Stimulated activated effector memory CD8-positive, alpha-beta T cell treated with anti-CD3 and anti-CD28 coated beads, Interleukin-12 subunit alpha, Interleukin-12 subunit beta, amount 100 ng/mL, for 72 hours (primary cell): ENCODE results near the gene GOLGA6L10.
A peak's percentile ranks its signal among the peaks of the same experiment; 100 is the strongest.
"Not testable (repeated sequence)": the region's sequence is repeated elsewhere in the genome, so short reads cannot be mapped to it uniquely, and the experiment has no call there.

Experiments
- ATAC-seq: fragments of 150-1000 bp; cut with Tn5 transposase; 2 replicates; pipeline ENCODE4 v1.10.0; 2021
- DNase-seq, 2 donors: peaks; one replicate each; pipeline ENCODE4 v3.0.0; 2021 to 2022; ENCODE audit warnings: low spot score in 2 of 2
- H3K27ac Mint-ChIP-seq: one replicate; pipeline ENCODE4 v1.8.0; 2022; ENCODE audit warnings: mild to moderate bottlenecking, mixed read lengths
- H3K36me3 Mint-ChIP-seq: one replicate; pipeline ENCODE4 v1.8.0; 2022; ENCODE audit warnings: mild to moderate bottlenecking, mixed read lengths
- H3K4me1 Mint-ChIP-seq: one replicate; pipeline ENCODE4 v1.8.0; 2022; ENCODE audit warnings: mixed read lengths
- H3K4me3 Mint-ChIP-seq: one replicate; pipeline ENCODE4 v1.8.0; 2022; ENCODE audit warnings: mild to moderate bottlenecking, mixed read lengths
- H3K9me3 Mint-ChIP-seq: one replicate; pipeline ENCODE4 v1.8.0; 2022; ENCODE audit warnings: mixed read lengths

The GOLGA6L10 gene

GRCh38 chr15:82362790-82363189 is 13.5 kb upstream of the GOLGA6L10 start:
- peak; percentile 31 for ATAC-seq
- not testable (repeated sequence) for DNase-seq, H3K27ac Mint-ChIP-seq, H3K4me3 Mint-ChIP-seq, H3K9me3 Mint-ChIP-seq, H3K36me3 Mint-ChIP-seq, H3K4me1 Mint-ChIP-seq

- not testable (repeated sequence) for H3K27ac Mint-ChIP-seq, H3K9me3 Mint-ChIP-seq, H3K4me1 Mint-ChIP-seq, DNase-seq, H3K4me3 Mint-ChIP-seq, H3K36me3 Mint-ChIP-seq, ATAC-seq
Measured at GRCh38 chr15:82360618-82361017, 11.3 kb upstream of the GOLGA6L10 start.

GRCh38 chr15:82355055-82355454 is 5.8 kb upstream of the GOLGA6L10 start:
- H3K36me3 Mint-ChIP-seq, H3K4me3 Mint-ChIP-seq, H3K9me3 Mint-ChIP-seq, DNase-seq, H3K4me1 Mint-ChIP-seq, ATAC-seq, H3K27ac Mint-ChIP-seq: not testable (repeated sequence)

- not testable (repeated sequence) for H3K4me1 Mint-ChIP-seq, H3K36me3 Mint-ChIP-seq, DNase-seq, ATAC-seq, H3K4me3 Mint-ChIP-seq, H3K9me3 Mint-ChIP-seq, H3K27ac Mint-ChIP-seq
Measured at GRCh38 chr15:82354546-82354945, 5.3 kb upstream of the GOLGA6L10 start.

- H3K27ac Mint-ChIP-seq, H3K4me3 Mint-ChIP-seq, DNase-seq, ATAC-seq, H3K4me1 Mint-ChIP-seq, H3K9me3 Mint-ChIP-seq, H3K36me3 Mint-ChIP-seq: not testable (repeated sequence)
Measured at GRCh38 chr15:82347645-82348044, 1.6 kb downstream of the GOLGA6L10 start.

GRCh38 chr15:82345176-82345575 is 4.1 kb downstream of the GOLGA6L10 start:
- DNase-seq, H3K36me3 Mint-ChIP-seq, ATAC-seq, H3K4me3 Mint-ChIP-seq, H3K9me3 Mint-ChIP-seq, H3K27ac Mint-ChIP-seq, H3K4me1 Mint-ChIP-seq: not testable (repeated sequence)

GRCh38 chr15:82344421-82344820 is 4.9 kb downstream of the GOLGA6L10 start:
- not testable (repeated sequence) for H3K4me1 Mint-ChIP-seq, H3K9me3 Mint-ChIP-seq, H3K36me3 Mint-ChIP-seq, H3K4me3 Mint-ChIP-seq, ATAC-seq, DNase-seq, H3K27ac Mint-ChIP-seq

- H3K4me3 Mint-ChIP-seq, H3K4me1 Mint-ChIP-seq, H3K36me3 Mint-ChIP-seq, H3K9me3 Mint-ChIP-seq, ATAC-seq, DNase-seq, H3K27ac Mint-ChIP-seq: not testable (repeated sequence)
Measured at GRCh38 chr15:82343851-82344250, 5.4 kb downstream of the GOLGA6L10 start.

GRCh38 chr15:82342632-82343374 is 6.5 kb downstream of the GOLGA6L10 start:
- DNase-seq, result not testable (repeated sequence)

GRCh38 chr15:82338573-82338972 is 10.7 kb downstream of the GOLGA6L10 start:
- ATAC-seq, H3K9me3 Mint-ChIP-seq, H3K36me3 Mint-ChIP-seq, H3K4me1 Mint-ChIP-seq, H3K27ac Mint-ChIP-seq, H3K4me3 Mint-ChIP-seq: not testable (repeated sequence)
- DNase-seq, result peak in 1 of 2 donors; percentile 42

More at GRCh38 chr15:82342632-82343374, 6.5 kb downstream of the GOLGA6L10 start:
- not testable (repeated sequence) for H3K4me1 Mint-ChIP-seq, H3K36me3 Mint-ChIP-seq, H3K9me3 Mint-ChIP-seq, H3K4me3 Mint-ChIP-seq, ATAC-seq, H3K27ac Mint-ChIP-seq

- H3K4me3 Mint-ChIP-seq, H3K36me3 Mint-ChIP-seq, H3K27ac Mint-ChIP-seq, H3K4me1 Mint-ChIP-seq, ATAC-seq, H3K9me3 Mint-ChIP-seq: not testable (repeated sequence)
- peak in 1 of 2 donors; percentile 36 for DNase-seq
Measured at GRCh38 chr15:82338053-82338452, 11.2 kb downstream of the GOLGA6L10 start.

GRCh38 chr15:82337051-82337450 is 12.2 kb downstream of the GOLGA6L10 start:
- DNase-seq, result peak in 1 of 2 donors; percentile 41
- not testable (repeated sequence) for H3K9me3 Mint-ChIP-seq, H3K4me1 Mint-ChIP-seq, ATAC-seq, H3K36me3 Mint-ChIP-seq, H3K27ac Mint-ChIP-seq, H3K4me3 Mint-ChIP-seq

- not testable (repeated sequence) for H3K4me1 Mint-ChIP-seq, H3K4me3 Mint-ChIP-seq, H3K27ac Mint-ChIP-seq, H3K36me3 Mint-ChIP-seq, H3K9me3 Mint-ChIP-seq
- DNase-seq (peak in 1 of 2 donors; percentile 54), ATAC-seq (peak; percentile 71)
Measured at GRCh38 chr15:82336180-82336647, 13.1 kb downstream of the GOLGA6L10 start.

- H3K9me3 Mint-ChIP-seq, ATAC-seq, H3K27ac Mint-ChIP-seq, H3K36me3 Mint-ChIP-seq, H3K4me1 Mint-ChIP-seq, H3K4me3 Mint-ChIP-seq: not testable (repeated sequence)
- DNase-seq, result peak in 1 of 2 donors; percentile 48
Measured at GRCh38 chr15:82335006-82335405, 14.3 kb downstream of the GOLGA6L10 start.

- ATAC-seq, H3K9me3 Mint-ChIP-seq, H3K4me3 Mint-ChIP-seq, H3K36me3 Mint-ChIP-seq, H3K27ac Mint-ChIP-seq, H3K4me1 Mint-ChIP-seq: not testable (repeated sequence)
- DNase-seq, result peak in 1 of 2 donors; percentile 10
Measured at GRCh38 chr15:82334554-82334932, 14.7 kb downstream of the GOLGA6L10 start.
